Spleen (tissue), 11 donors: ENCODE results near the gene FHIT. TPM values are rescaled to one million over a fixed set of nuclear protein-coding genes. Genes with fewer than 3 reads are reported as not detected.

Experiments used
- DNase-seq: peaks from one replicate; pipeline ENCODE4 v3.0.0-alpha.2; 2020
- H3K27ac ChIP-seq, 8 donors: fragments of 200-600 bp; sonication (generic) in 7 of 8; 1 replicate in 4 of 8; 2 replicates in 4 of 8; pipeline versions ENCODE4 v1.5.0 to v1.8.0; 2016 to 2021; ENCODE audit warnings: inconsistent platforms in 4 of 8, mild to moderate bottlenecking in 4 of 8, moderate library complexity in 1 of 8
- H3K27me3 ChIP-seq, 7 donors: fragments of 200-600 bp; sonication (generic) in 6 of 7; replicated peaks in 1 of 7; 1 replicate in 4 of 7; 2 replicates in 3 of 7; pipeline versions ENCODE4 v1.5.0 to v1.8.0; 2016 to 2021; ENCODE audit warnings: inconsistent platforms in 3 of 7, mild to moderate bottlenecking in 1 of 7
- H3K36me3 ChIP-seq, 6 donors: fragments of 200-600 bp; sonication (generic) in 5 of 6; 1 replicate in 4 of 6; 2 replicates in 2 of 6; pipeline versions ENCODE4 v1.5.0 to v1.8.0; 2016 to 2021; ENCODE audit warnings: inconsistent platforms in 2 of 6
- H3K4me1 ChIP-seq, 6 donors: fragments of 200-600 bp; sonication (generic) in 5 of 6; 1 replicate in 3 of 6; 2 replicates in 3 of 6; pipeline versions ENCODE4 v1.5.0 to v1.8.0; 2016 to 2021; ENCODE audit warnings: inconsistent platforms in 3 of 6
- H3K4me3 ChIP-seq, 8 donors: fragments of 200-600 bp; sonication (generic) in 7 of 8; 1 replicate in 4 of 8; 2 replicates in 4 of 8; pipeline versions ENCODE4 v1.5.0 to v1.8.0; 2016 to 2021; ENCODE audit warnings: inconsistent platforms in 4 of 8, mild to moderate bottlenecking in 4 of 8, moderate library complexity in 2 of 8
- H3K9me3 ChIP-seq, 8 donors: fragments of 200-600 bp; sonication (generic) in 7 of 8; 1 replicate in 4 of 8; 2 replicates in 4 of 8; pipeline versions ENCODE4 v1.5.0 to v1.8.0; 2016 to 2021; ENCODE audit warnings: inconsistent platforms in 4 of 8
- CTCF ChIP-seq, 11 experiments: fragments of 200-600 bp in 7 of 11; fragments of 450-650 bp in 4 of 11; sonication (generic) in 4 of 11; IDR thresholded peaks in 8 of 11; conservative IDR thresholded peaks in 3 of 11; 1 replicate in 7 of 11; 2 replicates in 4 of 11; pipeline versions ENCODE4 v1.4.0 to v1.8.0; 2016 to 2021; ENCODE audit warnings: antibody characterized with exemption in 11 of 11, inconsistent platforms in 4 of 11, mild to moderate bottlenecking in 1 of 11
- POLR2A ChIP-seq, 3 donors: fragments of 450-650 bp; IDR thresholded peaks; one replicate each; pipeline ENCODE4 v1.5.1; 2017; ENCODE audit warnings: antibody characterized with exemption in 3 of 3, mild to moderate bottlenecking in 1 of 3
- POLR2AphosphoS5 ChIP-seq, 3 donors: sonication (generic); formaldehyde crosslinking; IDR thresholded peaks; one replicate each; pipeline ENCODE4 v1.5.1; 2017; ENCODE audit warnings: antibody characterized with exemption in 3 of 3
- WGBS, 5 donors: extraction: QIAGEN DNeasy Blood & Tissue Kit in 3 of 5; methylation state at CpG; one replicate each; pipeline versions ENCODE4 v1.1.5 to v1.1.7; 2013 to 2018; 5-methylcytosine and 5-hydroxymethylcytosine counted together
- intact Hi-C: fragments of 100-400 bp; cut with DNase I; formaldehyde crosslinking; loops from one replicate; pipeline ENCODE4 v1.15.0; 2023; ENCODE audit warnings: low total_unique reads
- polyA plus RNA-seq, 3 donors: library from polyadenylated mRNA; stranded (reverse); fragments of 200-250 nt; gene quantifications; one replicate each; pipeline ENCODE4 v1.2.1, GENCODE V29; 2013
- total RNA-seq, 7 donors: library from RNA; depleted of rRNA in 3 of 7; stranded (reverse); fragments of >200 nt in 3 of 7; fragmentation: NEBNext Ultra II Directional in 4 of 7; extraction: Animal tissue kit (Norgen Biotek cat#: 25700) in 4 of 7; gene quantifications; one replicate each; pipeline versions ENCODE4 v1.1.0 to v1.2.1, GENCODE V29; 2016 to 2021
- donor health status: healthy with polysubstance abuse.
- donor health status: DM: no; HTN: no; CAD: no; lungs with moderate emphysema.
- donor health status: DM: no; HTN: no; CAD: no.
- donor health status: Bipolar disorder and iron deficiency.
- donor health status: healthy.
- donor health status: DM: no; HTN: no; CAD: no.
- donor health status: DM: yes; HTN: yes; CAD: no.

The FHIT gene
- total and polyA plus RNA-seq, 10 donors, result 4.1 to 23.1 (median 12.2) TPM

- H3K27me3 ChIP-seq, result no peaks in the 10 kb centered on the region
- intact Hi-C loops, result no loop called here
- H3K27ac ChIP-seq, result no peak overlapping the region
- no peaks in the 10 kb centered on the region for H3K36me3 ChIP-seq
- TF ChIP-seq POLR2A (IDR thresholded peaks at IDR 0.05), result no peak
- no peak for TF ChIP-seq POLR2AphosphoS5 (IDR thresholded peaks at IDR 0.05)
- no peak for TF ChIP-seq CTCF (IDR thresholded peaks at IDR 0.05 in 8 of 11, conservative IDR thresholded peaks at IDR 0.05 in 3 of 11)
- no peaks in the 10 kb centered on the region for H3K4me1 ChIP-seq
- no peaks in the 10 kb centered on the region for H3K9me3 ChIP-seq
- H3K4me3 ChIP-seq, result no peak overlapping the region
- no peak for DNase-seq
- WGBS, 5 donors, result 87 to 98% (median 95%) methylated on average over 4 of the region's 4 CpGs
These were observed 441.2 kb downstream of the FHIT start for GRCh38 chr3:60809857-60810610.

- DNase-seq, result no peak
- H3K4me3 ChIP-seq, result no peak overlapping the region
- H3K9me3 ChIP-seq, result no peaks in the 10 kb centered on the region
- 91 to 97% (median 96%) methylated on average over 19 of the region's 19 CpGs for WGBS, 5 donors
- H3K27ac ChIP-seq, result no peak overlapping the region
- H3K4me1 ChIP-seq, result no peaks in the 10 kb centered on the region
- H3K36me3 ChIP-seq, result no peaks in the 10 kb centered on the region
- intact Hi-C loops, result no loop called here
- H3K27me3 ChIP-seq, result no peaks in the 10 kb centered on the region
- TF ChIP-seq POLR2AphosphoS5 (IDR thresholded peaks at IDR 0.05) (no peak), CTCF (IDR thresholded peaks at IDR 0.05 in 8 of 11, conservative IDR thresholded peaks at IDR 0.05 in 3 of 11) (no peak), POLR2A (IDR thresholded peaks at IDR 0.05) (no peak)
These were observed 447.8 kb downstream of the FHIT start for GRCh38 chr3:60803216-60804173.

DNA sequence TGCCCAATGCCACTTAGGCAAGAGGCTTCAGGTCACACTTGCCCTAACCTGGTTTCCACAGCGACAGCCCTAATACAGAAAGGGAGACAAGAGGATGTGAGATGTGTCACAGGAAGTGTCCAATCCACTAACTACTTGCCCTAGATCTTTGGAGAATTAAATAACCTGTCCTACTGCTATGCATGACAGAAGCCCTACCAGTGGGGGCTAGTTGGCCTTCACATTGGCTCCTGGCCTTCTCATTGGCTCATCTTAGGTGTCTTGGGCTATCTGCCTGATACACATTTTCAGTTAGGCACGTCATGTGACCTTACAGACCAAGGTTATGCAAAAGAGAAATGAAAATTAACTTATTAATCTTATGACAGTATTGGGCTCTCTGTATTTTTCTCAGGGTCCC is 449.9 kb downstream of the FHIT start:
- H3K4me3 ChIP-seq, result no peak overlapping the region
- no peaks in the 10 kb centered on the region for H3K4me1 ChIP-seq
- H3K9me3 ChIP-seq, result no peaks in the 10 kb centered on the region
- WGBS, 5 donors, result 74 to 94% (median 83%) methylated on average over 2 of the region's 2 CpGs
- H3K27ac ChIP-seq, result no peak overlapping the region
- no peaks in the 10 kb centered on the region for H3K27me3 ChIP-seq
- intact Hi-C loops, result no loop called here
- TF ChIP-seq POLR2AphosphoS5 (IDR thresholded peaks at IDR 0.05), result no peak
- no peak for TF ChIP-seq POLR2A (IDR thresholded peaks at IDR 0.05)
- TF ChIP-seq CTCF (IDR thresholded peaks at IDR 0.05 in 8 of 11, conservative IDR thresholded peaks at IDR 0.05 in 3 of 11), result no peak
- no peak for DNase-seq
- no peaks in the 10 kb centered on the region for H3K36me3 ChIP-seq

GRCh38 chr3:60798456-60798855 is 452.8 kb downstream of the FHIT start:
- H3K27ac ChIP-seq, result no peak overlapping the region
- no peaks in the 10 kb centered on the region for H3K36me3 ChIP-seq
- H3K4me3 ChIP-seq, result no peak overlapping the region
- intact Hi-C loops, result no loop called here
- H3K4me1 ChIP-seq, result no peaks in the 10 kb centered on the region
- H3K27me3 ChIP-seq, result no peaks in the 10 kb centered on the region
- TF ChIP-seq CTCF (IDR thresholded peaks at IDR 0.05 in 8 of 11, conservative IDR thresholded peaks at IDR 0.05 in 3 of 11) (no peak), POLR2A (IDR thresholded peaks at IDR 0.05) (no peak), POLR2AphosphoS5 (IDR thresholded peaks at IDR 0.05) (no peak)
- DNase-seq, result no peak
- no peaks in the 10 kb centered on the region for H3K9me3 ChIP-seq
